Measurements from ENCODE around the gene NTN5.
A peak's percentile ranks its signal among the peaks of the same experiment; 100 is the strongest.

Gene NTN5

GRCh38 chr19:48635966-48636858, 36.6 kb downstream of the NTN5 start:
- peaks cover 0 to 15% (median 6%) of the 10 kb centered on the region in 4 experiments for H3K36me3 ChIP-seq (ENCODE audit: control insufficient read depth in 4 of 4, insufficient read depth in 4 of 4, low read length in 3 of 4)
- ChIA-PET CTCF (no interaction called here), POLR2A (no interaction called here)
- peak overlapping the region; percentile 72 to 90 (median 80) for H3K4me3 ChIP-seq (ENCODE audit: control insufficient read depth in 1 of 7, extremely low read depth in 1 of 7, insufficient read depth in 4 of 7, low read depth in 2 of 7, low read length in 6 of 7)
- no peaks in the 10 kb centered on the region for H3K27me3 ChIP-seq (replicated peaks in 2 of 5; ENCODE audit: control insufficient read depth in 4 of 5, insufficient read depth in 5 of 5, low read length in 4 of 5)
- WGBS (ENCODE audit: insufficient coverage), result 0% methylated on average over 22 of the region's 35 CpGs
- DNase-seq, result peak in 1 of 3 donors; percentile 36
- H3K9me3 ChIP-seq (ENCODE audit: control extremely low read depth in 1 of 5, control insufficient read depth in 4 of 5, insufficient read depth in 2 of 5, low read depth in 1 of 5, low read length in 4 of 5), result no peaks in the 10 kb centered on the region
- H3K4me1 ChIP-seq (ENCODE audit: control extremely low read depth in 1 of 4, control insufficient read depth in 4 of 4, insufficient read depth in 4 of 4, low read length in 3 of 4), result peaks cover 13 to 57% (median 48%) of the 10 kb centered on the region in 4 experiments
- peak overlapping the region; percentile 28 to 78 for H3K27ac ChIP-seq (ENCODE audit: insufficient read depth in 1 of 2, low read depth in 1 of 2, low read length in 2 of 2, poor library complexity in 1 of 2, severe bottlenecking in 2 of 2)

- peak in 2 of 3 donors; percentile 63 to 67 for DNase-seq
- Histone ChIP-seq H3K36me3 (ENCODE audit: control insufficient read depth in 4 of 4, insufficient read depth in 4 of 4, low read length in 3 of 4) (peaks cover 0 to 16% (median 6%) of the 10 kb centered on the region in 4 experiments), H3K27ac (ENCODE audit: insufficient read depth in 1 of 2, low read depth in 1 of 2, low read length in 2 of 2, poor library complexity in 1 of 2, severe bottlenecking in 2 of 2) (peak overlapping the region; percentile 64 to 88), H3K9me3 (ENCODE audit: control extremely low read depth in 1 of 5, control insufficient read depth in 4 of 5, insufficient read depth in 2 of 5, low read depth in 1 of 5, low read length in 4 of 5) (no peaks in the 10 kb centered on the region), H3K27me3 (replicated peaks in 2 of 5; ENCODE audit: control insufficient read depth in 4 of 5, insufficient read depth in 5 of 5, low read length in 4 of 5) (no peaks in the 10 kb centered on the region), H3K4me3 (ENCODE audit: control insufficient read depth in 1 of 7, extremely low read depth in 1 of 7, insufficient read depth in 4 of 7, low read depth in 2 of 7, low read length in 6 of 7) (peak overlapping the region; percentile 72 to 90 (median 80)), H3K4me1 (ENCODE audit: control extremely low read depth in 1 of 4, control insufficient read depth in 4 of 4, insufficient read depth in 4 of 4, low read length in 3 of 4) (peaks cover 13 to 63% (median 56%) of the 10 kb centered on the region in 4 experiments)
- under 1% methylated on average over 51 of the region's 67 CpGs for WGBS (ENCODE audit: insufficient coverage)
- ChIA-PET CTCF (no interaction called here), POLR2A (no interaction called here)
These were observed 37.4 kb downstream of the NTN5 start for GRCh38 chr19:48635263-48635965.

DNA sequence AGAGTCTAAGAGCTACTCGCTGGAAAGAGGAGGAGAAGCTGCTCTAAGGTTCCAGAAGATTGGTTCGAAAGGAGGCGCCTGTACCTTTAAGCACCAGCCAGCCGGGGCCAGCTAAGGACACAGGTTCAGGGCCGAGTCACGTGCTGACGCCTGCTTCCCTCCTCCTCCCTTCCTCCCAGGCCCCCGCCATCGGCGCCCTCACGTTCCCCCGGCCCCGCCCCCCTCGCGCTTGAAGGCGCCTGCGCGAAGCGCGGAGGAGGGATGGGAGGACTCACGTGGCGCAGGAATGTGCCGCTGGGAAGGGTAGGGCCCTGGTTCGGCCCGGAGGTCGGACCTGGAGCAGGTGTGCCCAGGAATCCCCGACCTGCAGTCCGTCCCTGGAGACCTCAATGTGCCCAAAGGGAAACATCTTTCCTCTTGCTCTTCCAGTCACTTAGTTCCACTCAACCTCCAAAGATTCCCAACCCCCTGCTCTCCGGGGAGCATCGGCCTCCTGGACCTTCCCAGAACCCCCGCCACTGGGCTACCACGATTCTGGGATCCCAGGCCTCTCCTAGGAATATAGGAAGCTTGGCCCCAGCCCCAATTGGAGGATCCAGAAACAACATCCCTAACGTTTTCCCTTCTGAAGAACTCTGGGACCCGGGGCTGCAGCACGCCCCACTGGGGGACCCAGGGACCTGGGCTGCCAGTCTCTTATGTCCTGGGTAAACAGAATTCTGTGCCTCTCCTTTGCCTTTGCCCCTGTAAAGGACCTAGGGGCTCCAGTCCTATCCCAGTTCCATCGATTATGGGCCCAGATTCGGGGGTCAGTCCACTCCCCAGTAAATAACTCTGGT, 38.2 kb downstream of the NTN5 start:
- H3K4me3 ChIP-seq (ENCODE audit: control insufficient read depth in 1 of 7, extremely low read depth in 1 of 7, insufficient read depth in 4 of 7, low read depth in 2 of 7, low read length in 6 of 7), result peak overlapping the region in 6 of 7 experiments; percentile 27 to 83 (median 76)
- DNase-seq, result peak; percentile 93 to 97 (median 96)
- CTCF ChIA-PET, result interaction anchor here (1.6 to 1.8 kb wide), 2 partner anchors 11 to 26 kb away, joined by 5 to 10 read pairs; partner anchors contain the start of gene CA11
- peaks cover 0 to 16% (median 6%) of the 10 kb centered on the region in 4 experiments for H3K36me3 ChIP-seq (ENCODE audit: control insufficient read depth in 4 of 4, insufficient read depth in 4 of 4, low read length in 3 of 4)
- POLR2A ChIA-PET, result interaction anchor here (1.2 kb wide), 1 partner anchor 17 kb away, joined by 3 read pairs; no protein-coding TSS in a partner anchor
- 5% methylated on average over 25 of the region's 37 CpGs for WGBS (ENCODE audit: insufficient coverage)
- no peaks in the 10 kb centered on the region for H3K9me3 ChIP-seq (ENCODE audit: control extremely low read depth in 1 of 5, control insufficient read depth in 4 of 5, insufficient read depth in 2 of 5, low read depth in 1 of 5, low read length in 4 of 5)
- H3K4me1 ChIP-seq (ENCODE audit: control extremely low read depth in 1 of 4, control insufficient read depth in 4 of 4, insufficient read depth in 4 of 4, low read length in 3 of 4), result peaks cover 13 to 70% (median 61%) of the 10 kb centered on the region in 4 experiments
- no peaks in the 10 kb centered on the region for H3K27me3 ChIP-seq (replicated peaks in 2 of 5; ENCODE audit: control insufficient read depth in 4 of 5, insufficient read depth in 5 of 5, low read length in 4 of 5)
- peak overlapping the region; percentile 77 to 88 for H3K27ac ChIP-seq (ENCODE audit: insufficient read depth in 1 of 2, low read depth in 1 of 2, low read length in 2 of 2, poor library complexity in 1 of 2, severe bottlenecking in 2 of 2)

DNA sequence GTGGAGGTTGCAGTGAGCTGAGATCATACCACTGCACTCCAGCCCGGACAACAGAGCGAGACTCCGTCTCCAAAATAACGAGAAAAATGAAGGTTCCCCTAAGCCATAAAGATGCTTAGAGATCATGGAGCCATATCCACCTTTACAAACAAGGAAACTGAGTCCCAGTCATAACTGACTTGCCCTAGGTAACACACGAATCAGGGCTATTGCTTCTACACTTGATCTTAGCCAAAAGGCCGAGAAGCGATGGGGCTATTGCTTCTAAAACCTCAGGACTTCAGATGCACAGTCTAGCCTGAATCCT, 38.8 kb downstream of the NTN5 start:
- Histone ChIP-seq H3K9me3 (ENCODE audit: control extremely low read depth in 1 of 5, control insufficient read depth in 4 of 5, insufficient read depth in 2 of 5, low read depth in 1 of 5, low read length in 4 of 5) (no peaks in the 10 kb centered on the region), H3K27me3 (replicated peaks in 2 of 5; ENCODE audit: control insufficient read depth in 4 of 5, insufficient read depth in 5 of 5, low read length in 4 of 5) (no peaks in the 10 kb centered on the region), H3K36me3 (ENCODE audit: control insufficient read depth in 4 of 4, insufficient read depth in 4 of 4, low read length in 3 of 4) (peaks cover 0 to 16% (median 9%) of the 10 kb centered on the region in 4 experiments), H3K4me1 (ENCODE audit: control extremely low read depth in 1 of 4, control insufficient read depth in 4 of 4, insufficient read depth in 4 of 4, low read length in 3 of 4) (peaks cover 13 to 68% (median 59%) of the 10 kb centered on the region in 4 experiments), H3K27ac (ENCODE audit: insufficient read depth in 1 of 2, low read depth in 1 of 2, low read length in 2 of 2, poor library complexity in 1 of 2, severe bottlenecking in 2 of 2) (peak overlapping the region; percentile 77 to 88), H3K4me3 (ENCODE audit: control insufficient read depth in 1 of 7, extremely low read depth in 1 of 7, insufficient read depth in 4 of 7, low read depth in 2 of 7, low read length in 6 of 7) (peak overlapping the region in 6 of 7 experiments; percentile 27 to 83 (median 60))
- 83% methylated on average over 7 of the region's 7 CpGs for WGBS (ENCODE audit: insufficient coverage)
- ChIA-PET POLR2A (interaction anchor here (1.2 kb wide), 1 partner anchor 17 kb away, joined by 3 read pairs; no protein-coding TSS in a partner anchor), CTCF (interaction anchor here (1.5 to 1.8 kb wide), 3 partner anchors 10 to 25 kb away, joined by 5 to 10 read pairs (median 6); partner anchors contain the start of gene CA11)
- no peak for DNase-seq

DNA sequence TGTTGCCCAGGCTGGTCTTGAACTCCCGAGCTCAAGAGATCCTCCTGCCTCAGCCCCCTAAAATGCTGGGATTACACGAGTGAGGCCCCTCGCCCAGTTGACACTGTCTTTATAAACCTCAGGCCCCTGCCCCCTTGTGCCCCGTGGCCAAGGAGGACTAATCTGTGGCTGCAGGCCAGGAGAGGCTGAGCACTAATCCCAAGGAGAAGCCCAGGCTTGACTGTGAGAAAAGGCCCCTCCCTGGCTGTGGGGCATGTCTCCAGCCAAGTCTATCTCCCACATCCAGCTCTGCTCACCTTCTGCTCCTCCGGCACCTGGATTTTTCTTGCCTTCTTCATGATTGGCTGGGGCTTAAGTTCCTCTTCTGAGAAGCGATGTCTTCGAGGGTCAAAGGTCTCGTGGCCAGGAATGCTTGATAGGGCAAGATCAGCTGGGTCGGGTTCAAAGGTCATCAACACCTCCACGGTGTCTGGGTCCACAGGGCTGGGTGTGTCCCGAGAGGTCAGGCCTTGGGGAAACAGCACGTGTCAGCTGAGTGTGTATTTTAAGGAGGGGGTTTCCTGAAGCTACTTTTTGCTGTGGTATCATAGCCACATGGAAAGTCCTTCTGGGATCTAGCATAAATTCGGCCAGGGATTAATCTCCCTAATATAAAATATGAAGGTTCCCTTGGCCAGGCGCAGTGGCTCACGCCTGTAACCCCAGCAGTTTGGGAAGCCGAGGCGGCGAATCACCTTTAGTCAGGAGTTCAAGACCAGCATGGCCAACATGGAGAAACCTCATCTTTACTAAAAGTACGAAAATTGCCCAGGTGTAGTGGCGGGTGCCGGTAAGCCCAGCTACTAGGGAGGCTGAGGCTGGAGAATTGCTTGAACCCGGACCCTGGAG, 39.4 kb downstream of the NTN5 start:
- H3K4me1 ChIP-seq (ENCODE audit: control extremely low read depth in 1 of 4, control insufficient read depth in 4 of 4, insufficient read depth in 4 of 4, low read length in 3 of 4), result peaks cover 10 to 62% (median 53%) of the 10 kb centered on the region in 4 experiments
- POLR2A ChIA-PET, result interaction anchor here (1.2 kb wide), 1 partner anchor 16 kb away, joined by 3 read pairs; no protein-coding TSS in a partner anchor
- H3K27ac ChIP-seq (ENCODE audit: insufficient read depth in 1 of 2, low read depth in 1 of 2, low read length in 2 of 2, poor library complexity in 1 of 2, severe bottlenecking in 2 of 2), result peak overlapping the region; percentile 77 to 88
- H3K9me3 ChIP-seq (ENCODE audit: control extremely low read depth in 1 of 5, control insufficient read depth in 4 of 5, insufficient read depth in 2 of 5, low read depth in 1 of 5, low read length in 4 of 5), result no peaks in the 10 kb centered on the region
- peak overlapping the region in 1 of 7 experiments; percentile 79 for H3K4me3 ChIP-seq (ENCODE audit: control insufficient read depth in 1 of 7, extremely low read depth in 1 of 7, insufficient read depth in 4 of 7, low read depth in 2 of 7, low read length in 6 of 7)
- 94% methylated on average over 17 of the region's 22 CpGs for WGBS (ENCODE audit: insufficient coverage)
- DNase-seq, result no peak
- peaks cover 0 to 19% (median 10%) of the 10 kb centered on the region in 4 experiments for H3K36me3 ChIP-seq (ENCODE audit: control insufficient read depth in 4 of 4, insufficient read depth in 4 of 4, low read length in 3 of 4)
- H3K27me3 ChIP-seq (replicated peaks in 2 of 5; ENCODE audit: control insufficient read depth in 4 of 5, insufficient read depth in 5 of 5, low read length in 4 of 5), result no peaks in the 10 kb centered on the region
- CTCF ChIA-PET, result interaction anchor here (1.0 to 1.8 kb wide), 5 partner anchors 9 to 25 kb away, joined by 4 to 10 read pairs (median 6); partner anchors contain the start of genes CA11, RPL18 and SPHK2
